GM18520 (cell line): ENCODE data around the gene ITGAE.

Source experiments
- ATAC-seq: cut with Tn5 transposase; IDR thresholded peaks from one replicate; pipeline ENCODE4 v1.9.1; 2021; ENCODE audit not compliant: unreplicated experiment

ITGAE gene

GRCh38 chr17:3672571-3672970 is 128.4 kb downstream of the ITGAE start:
- ATAC-seq: no peak

GRCh38 chr17:3669548-3669947 is 131.4 kb downstream of the ITGAE start:
- ATAC-seq: no peak

GRCh38 chr17:3669085-3669347 is 132.0 kb downstream of the ITGAE start:
- ATAC-seq: no peak

GRCh38 chr17:3668279-3669084 is 132.5 kb downstream of the ITGAE start, which contains the start of the genes EMC6 and TAX1BP3:
Gene EMC6, plus strand, starts transcription at chr17:3668812. Its CDS starts 335 bp downstream, at chr17:3669147.
Gene TAX1BP3, minus strand, starts transcription at chr17:3668578. Its CDS starts 52 bp downstream, at chr17:3668526.
- peak; percentile 91 for ATAC-seq

GRCh38 chr17:3667366-3668278 is 133.4 kb downstream of the ITGAE start:
- ATAC-seq: no peak

- no peak for ATAC-seq
Observed at GRCh38 chr17:3666516-3666915, 134.5 kb downstream of the ITGAE start.

- no peak for ATAC-seq
Observed at GRCh38 chr17:3665834-3666233, 135.2 kb downstream of the ITGAE start.
